ENCODE data around the gene SLCO2A1.
"Not testable (repeated sequence)": the region's sequence is repeated elsewhere in the genome, so short reads cannot be mapped to it uniquely, and the experiment has no call there.

Gene SLCO2A1

GRCh38 chr3:134073583-134073945 is 43.8 kb upstream of the SLCO2A1 start:
- DNase-seq (ENCODE audit: low spot score) = peak; percentile 8
- Histone ChIP-seq H3K36me3 (ENCODE audit: low read depth) (no peaks in the 10 kb centered on the region), H3K4me3 (ENCODE audit: severe bottlenecking) (no peak overlapping the region), H3K4me1 (ENCODE audit: insufficient read depth, poor library complexity, severe bottlenecking) (no peaks in the 10 kb centered on the region), H3K27ac (ENCODE audit: poor library complexity, severe bottlenecking) (no peak overlapping the region), H3K9me3 (ENCODE audit: severe bottlenecking) (no peaks in the 10 kb centered on the region), H3K27me3 (ENCODE audit: insufficient read depth, poor library complexity, severe bottlenecking) (no peaks in the 10 kb centered on the region)
- no peak for TF ChIP-seq CTCF (IDR thresholded peaks at IDR 0.05; ENCODE audit: poor library complexity, severe bottlenecking)
- no peak for ATAC-seq (ENCODE audit: low read depth)

GRCh38 chr3:134072881-134073582 is 43.3 kb upstream of the SLCO2A1 start:
- H3K4me3 ChIP-seq (ENCODE audit: severe bottlenecking) = no peak overlapping the region
- H3K27me3 ChIP-seq (ENCODE audit: insufficient read depth, poor library complexity, severe bottlenecking) = no peaks in the 10 kb centered on the region
- H3K27ac ChIP-seq (ENCODE audit: poor library complexity, severe bottlenecking) = no peak overlapping the region
- ATAC-seq (ENCODE audit: low read depth) = no peak
- peak; percentile 25 for DNase-seq (ENCODE audit: low spot score)
- no peak for TF ChIP-seq CTCF (IDR thresholded peaks at IDR 0.05; ENCODE audit: poor library complexity, severe bottlenecking)
- H3K9me3 ChIP-seq (ENCODE audit: severe bottlenecking) = no peaks in the 10 kb centered on the region
- H3K4me1 ChIP-seq (ENCODE audit: insufficient read depth, poor library complexity, severe bottlenecking) = no peaks in the 10 kb centered on the region
- H3K36me3 ChIP-seq (ENCODE audit: low read depth) = no peaks in the 10 kb centered on the region

GRCh38 chr3:134070281-134070680 is 40.6 kb upstream of the SLCO2A1 start:
- not testable (repeated sequence) for H3K4me1 ChIP-seq (ENCODE audit: insufficient read depth, poor library complexity, severe bottlenecking); ATAC-seq (ENCODE audit: low read depth); H3K27ac ChIP-seq (ENCODE audit: poor library complexity, severe bottlenecking); H3K9me3 ChIP-seq (ENCODE audit: severe bottlenecking); H3K36me3 ChIP-seq (ENCODE audit: low read depth); H3K27me3 ChIP-seq (ENCODE audit: insufficient read depth, poor library complexity, severe bottlenecking); H3K4me3 ChIP-seq (ENCODE audit: severe bottlenecking)
- DNase-seq (ENCODE audit: low spot score) = peak; percentile 13

- ATAC-seq (ENCODE audit: low read depth) = no peak
Measured at GRCh38 chr3:134068429-134068828, 38.7 kb upstream of the SLCO2A1 start.

GRCh38 chr3:134067531-134068161 is 37.9 kb upstream of the SLCO2A1 start:
- H3K4me3 ChIP-seq (ENCODE audit: severe bottlenecking) = no peak overlapping the region
- no peaks in the 10 kb centered on the region for H3K36me3 ChIP-seq (ENCODE audit: low read depth)
- no peak overlapping the region for H3K27ac ChIP-seq (ENCODE audit: poor library complexity, severe bottlenecking)
- H3K4me1 ChIP-seq (ENCODE audit: insufficient read depth, poor library complexity, severe bottlenecking) = no peaks in the 10 kb centered on the region
- no peaks in the 10 kb centered on the region for H3K9me3 ChIP-seq (ENCODE audit: severe bottlenecking)
- no peaks in the 10 kb centered on the region for H3K27me3 ChIP-seq (ENCODE audit: insufficient read depth, poor library complexity, severe bottlenecking)
- TF ChIP-seq CTCF (IDR thresholded peaks at IDR 0.05; ENCODE audit: poor library complexity, severe bottlenecking) = no peak
- DNase-seq (ENCODE audit: low spot score) = no peak
- ATAC-seq (ENCODE audit: low read depth) = peak; percentile 19; the same call in 1 of the 3 replicates

More at GRCh38 chr3:134068429-134068828, 38.7 kb upstream of the SLCO2A1 start:
- no peak for DNase-seq (ENCODE audit: low spot score)
- Histone ChIP-seq H3K27ac (ENCODE audit: poor library complexity, severe bottlenecking) (no peak overlapping the region), H3K27me3 (ENCODE audit: insufficient read depth, poor library complexity, severe bottlenecking) (no peaks in the 10 kb centered on the region), H3K36me3 (ENCODE audit: low read depth) (no peaks in the 10 kb centered on the region), H3K4me3 (ENCODE audit: severe bottlenecking) (no peak overlapping the region), H3K9me3 (ENCODE audit: severe bottlenecking) (no peaks in the 10 kb centered on the region), H3K4me1 (ENCODE audit: insufficient read depth, poor library complexity, severe bottlenecking) (no peaks in the 10 kb centered on the region)
- TF ChIP-seq CTCF (IDR thresholded peaks at IDR 0.05; ENCODE audit: poor library complexity, severe bottlenecking) = no peak

Measured in RWPE2 (cell line).